HCT116 (cell line): ENCODE results near the gene SLC38A8. TPM values are rescaled to one million over a fixed set of nuclear protein-coding genes. Genes with fewer than 3 reads are reported as not detected.

Experiments
- ATAC-seq: fragments of 200-7000 bp; cut with Tn5 transposase; 2 replicates; pipeline ENCODE4 v1.9.1; 2020; ENCODE audit warnings: mild to moderate bottlenecking, moderate library complexity
- BruUV-seq: library from RNA; stranded (reverse); fragments of 400-500 nt; replicated peaks from 2 replicates; lab custom pipeline; 2021; lab: Mats Ljungman, UMichigan
- CTCF ChIA-PET: fragments of 300-600 bp; sonication (Branson Sonifier 250); formaldehyde crosslinking; loops from one replicate; lab custom pipeline; 2021; ENCODE audit warnings: antibody characterized with exemption; lab: Charles Lee
- POLR2A ChIA-PET: fragments of 300-600, 350-600 bp; sonication (Branson Sonifier 250); formaldehyde crosslinking; loops from one replicate; lab custom pipeline; 2021; ENCODE audit warnings: antibody characterized with exemption; lab: Charles Lee
- RAD21 ChIA-PET, 2 experiments: fragments of 300-600 bp; sonication (Branson Sonifier 250); formaldehyde crosslinking; loops; one replicate each; lab custom pipeline; 2023; ENCODE audit warnings: low total read pairs in 2 of 2; ENCODE audit not compliant: uncharacterized antibody in 2 of 2, unreplicated experiment in 2 of 2, low non-redundant PET in 1 of 2; lab: Charles Lee
- DNase-seq: peaks from one replicate; pipeline ENCODE4 v3.0.0-alpha.2; 2010; ENCODE audit warnings: low read depth, low spot score
- H2AFZ ChIP-seq: fragments of 200-600 bp; shearing (Covaris generic), sonication (generic); 2 replicates; pipeline ENCODE4 v1.6.1; 2017; ENCODE audit warnings: low read depth, mixed run types, mixed read lengths, antibody characterized with exemption, low read length; ENCODE audit not compliant: poor library complexity, severe bottlenecking
- H3K27ac ChIP-seq: 2 replicates; pipeline ENCODE4 v1.5.1; 2012; ENCODE audit warnings: low read depth, low read length
- H3K27me3 ChIP-seq: fragments of 200-600 bp; sonication (generic); 2 replicates; pipeline ENCODE4 v1.6.1; 2016; ENCODE audit warnings: mixed run types, low read length, mixed read lengths; ENCODE audit not compliant: insufficient read depth
- H3K36me3 ChIP-seq, 2 experiments: fragments of 200-500 bp in 1 of 2; fragments of 200-600 bp in 1 of 2; sonication (Bioruptor generic) in 1 of 2; sonication (generic) in 1 of 2; 2 replicates each; pipeline versions ENCODE4 v1.5.1 to v1.6.1; 2014 to 2016; ENCODE audit warnings: low read length in 2 of 2, inconsistent platforms in 1 of 2, mixed read lengths in 1 of 2, mixed run types in 1 of 2; ENCODE audit not compliant: insufficient read depth in 2 of 2, control insufficient read depth in 1 of 2
- H3K4me1 ChIP-seq, 2 experiments: fragments of 200-600 bp in 1 of 2; sonication (generic) in 1 of 2; 2 replicates each; pipeline versions ENCODE4 v1.5.1 to v1.6.1; 2012 to 2017; ENCODE audit warnings: low read length in 2 of 2, inconsistent platforms in 1 of 2, mild to moderate bottlenecking in 1 of 2, mixed read lengths in 1 of 2, mixed run types in 1 of 2, moderate library complexity in 1 of 2; ENCODE audit not compliant: insufficient read depth in 2 of 2, control insufficient read depth in 1 of 2
- H3K4me2 ChIP-seq: fragments of 200-600 bp; sonication (generic); 2 replicates; pipeline ENCODE4 v1.6.1; 2017; ENCODE audit warnings: mixed run types, low read length, mixed read lengths
- H3K4me3 ChIP-seq, 2 experiments: fragments of 200-600 bp in 1 of 2; sonication (generic) in 1 of 2; replicated peaks in 1 of 2; 2 replicates each; pipeline ENCODE4 v1.5.1; 2011 to 2016; ENCODE audit warnings: low read length in 2 of 2, control low read depth in 1 of 2, low read depth in 1 of 2, mild to moderate bottlenecking in 1 of 2, mixed read lengths in 1 of 2, mixed run types in 1 of 2
- H3K79me2 ChIP-seq: fragments of 200-600 bp; sonication (generic); 2 replicates; pipeline ENCODE4 v1.6.1; 2017; ENCODE audit warnings: mild to moderate bottlenecking, mixed run types, low read length, moderate library complexity, mixed read lengths; ENCODE audit not compliant: insufficient read depth
- H3K9ac ChIP-seq: fragments of 200-600 bp; sonication (generic); 2 replicates; pipeline ENCODE4 v1.6.1; 2016; ENCODE audit warnings: low read length, mixed read lengths
- H3K9me2 ChIP-seq: fragments of 200-600 bp; sonication (generic), shearing (Covaris generic); 2 replicates; pipeline ENCODE4 v1.6.1; 2017; ENCODE audit warnings: mixed run types, mild to moderate bottlenecking, moderate library complexity; ENCODE audit not compliant: insufficient read depth
- H3K9me3 ChIP-seq, 2 experiments: fragments of 200-500 bp in 1 of 2; fragments of 200-600 bp in 1 of 2; sonication (Bioruptor generic) in 1 of 2; sonication (generic) in 1 of 2; 2 replicates each; pipeline ENCODE4 v1.6.1; 2014 to 2017; ENCODE audit warnings: low read length in 2 of 2, mixed read lengths in 2 of 2, inconsistent platforms in 1 of 2, low read depth in 1 of 2, mild to moderate bottlenecking in 1 of 2, mixed run types in 1 of 2, moderate library complexity in 1 of 2; ENCODE audit not compliant: control insufficient read depth in 1 of 2, insufficient read depth in 1 of 2
- H4K20me1 ChIP-seq: fragments of 200-600 bp; sonication (generic), shearing (Covaris generic); 2 replicates; pipeline ENCODE4 v1.6.1; 2017; ENCODE audit warnings: mixed run types, mild to moderate bottlenecking, moderate library complexity; ENCODE audit not compliant: insufficient read depth
- ATF3 ChIP-seq: IDR thresholded peaks from 2 replicates; pipeline ENCODE4 v1.6.1; 2012
- CTCF ChIP-seq, 3 experiments: fragments of 200-600 bp in 1 of 3; sonication (generic) in 1 of 3; IDR thresholded peaks in 2 of 3; conservative IDR thresholded peaks in 1 of 3; 2 replicates each; pipeline ENCODE4 v1.5.1; 2012 to 2017; ENCODE audit warnings: low read depth in 2 of 3, low read length in 2 of 3, antibody characterized with exemption in 1 of 3, borderline replicate concordance in 1 of 3, control low read depth in 1 of 3, mild to moderate bottlenecking in 1 of 3, mixed read lengths in 1 of 3, mixed run types in 1 of 3, moderate library complexity in 1 of 3; ENCODE audit not compliant: insufficient read depth in 1 of 3
- EGR1 ChIP-seq: IDR thresholded peaks from 2 replicates; pipeline ENCODE4 v1.6.1; 2012; ENCODE audit warnings: low read depth
- ELF1 ChIP-seq: IDR thresholded peaks from 2 replicates; pipeline ENCODE4 v1.6.1; 2012; ENCODE audit warnings: low read depth, borderline replicate concordance
- EZH2 ChIP-seq: fragments of 200-600 bp; sonication (generic); IDR thresholded peaks from 2 replicates; pipeline ENCODE4 v1.6.1; 2017; ENCODE audit warnings: antibody characterized with exemption, mixed run types
- JUND ChIP-seq: IDR thresholded peaks from 2 replicates; pipeline ENCODE4 v1.6.1; 2012
- SIN3A ChIP-seq: IDR thresholded peaks from 2 replicates; pipeline ENCODE4 v1.6.1; 2012; ENCODE audit warnings: low read depth
- YY1 ChIP-seq: IDR thresholded peaks from 2 replicates; pipeline ENCODE4 v1.6.1; 2011; ENCODE audit warnings: low read length, low read depth, moderate library complexity, mild to moderate bottlenecking; ENCODE audit not compliant: insufficient replicate concordance; ENCODE audit errors: extremely low read depth
- ZNF274 ChIP-seq: fragments of 200-500 bp; sonication (Bioruptor generic); IDR thresholded peaks from 2 replicates; pipeline ENCODE4 v1.6.1; 2014; ENCODE audit warnings: mild to moderate bottlenecking, low read depth, low read length, inconsistent platforms
- intact Hi-C: fragments of 100-400 bp; cut with micrococcal nuclease; formaldehyde crosslinking; loops from 2 replicates; pipeline ENCODE4 v1.10.0; 2022
- total RNA-seq: library from RNA; stranded (reverse); gene quantifications from one replicate; pipeline ENCODE4 v1.2.1, GENCODE V29; 2021; ENCODE audit not compliant: unreplicated experiment

Gene SLC38A8
- total RNA-seq, 1 experiment from 2014 or later: not detected

GRCh38 chr16:83996481-83997252, 45.9 kb downstream of the SLC38A8 start:
- Histone ChIP-seq H3K9me3 (no peaks in the 10 kb centered on the region), H3K4me1 (peaks cover 0 to 8% of the 10 kb centered on the region in 2 experiments; a peak in 1 of 4 replicates), H3K4me3 (no peak overlapping the region), H3K79me2 (no peaks in the 10 kb centered on the region), H3K27me3 (no peaks in the 10 kb centered on the region), H3K9ac (no peak overlapping the region), H3K4me2 (no peak overlapping the region), H3K36me3 (no peaks in the 10 kb centered on the region), H3K9me2 (no peaks in the 10 kb centered on the region), H4K20me1 (no peaks in the 10 kb centered on the region), H2AFZ (no peak overlapping the region), H3K27ac (no peak overlapping the region)
- RAD21 ChIA-PET: no interaction called here
- peak; percentile 46; the same call in 1 of the 2 replicates for ATAC-seq
- POLR2A ChIA-PET: interaction anchor here (1.5 kb wide), 1 partner anchor 17 kb away, joined by 10 read pairs; no protein-coding TSS in a partner anchor
- intact Hi-C loops: no loop called here
- TF ChIP-seq CTCF (IDR thresholded peaks at IDR 0.05 in 2 of 3, conservative IDR thresholded peaks at IDR 0.05 in 1 of 3; ENCODE audit: borderline replicate concordance in 1 of 3, insufficient read depth in 1 of 3, low read depth in 2 of 3, low read length in 2 of 3) (peak in 2 of 3 experiments; percentile 30 to 37; a peak in 4 of 6 replicates), SIN3A (no peak), JUND (no peak), ZNF274 (no peak)
- CTCF ChIA-PET: interaction anchor here (0.6 to 2.0 kb wide), 3 partner anchors 16 to 43 kb away, joined by 3 to 8 read pairs (median 6); no protein-coding TSS in a partner anchor
- no peak for DNase-seq
- BruUV-seq: no TSS peak

GRCh38 chr16:83995754-83996153, 46.8 kb downstream of the SLC38A8 start:
- intact Hi-C loops: no loop called here
- H4K20me1 ChIP-seq: no peaks in the 10 kb centered on the region
- no peaks in the 10 kb centered on the region for H3K79me2 ChIP-seq
- H2AFZ ChIP-seq: peak overlapping the region; percentile 82
- no peaks in the 10 kb centered on the region for H3K9me2 ChIP-seq
- H3K27ac ChIP-seq: no peak overlapping the region
- POLR2A ChIA-PET: interaction anchor here (1.5 kb wide), 1 partner anchor 18 kb away, joined by 10 read pairs; no protein-coding TSS in a partner anchor
- RAD21 ChIA-PET: no interaction called here
- TF ChIP-seq ZNF274 (no peak), EGR1 (no peak), JUND (no peak), YY1 (no peak), SIN3A (no peak), ATF3 (no peak), EZH2 (no peak), ELF1 (no peak)
- CTCF ChIA-PET: interaction anchor here (1.7 to 2.0 kb wide), 2 partner anchors 18 to 42 kb away, joined by 6 to 8 read pairs; no protein-coding TSS in a partner anchor
- H3K9ac ChIP-seq: no peak overlapping the region
- H3K36me3 ChIP-seq: no peaks in the 10 kb centered on the region
- no TSS peak for BruUV-seq
- H3K9me3 ChIP-seq: no peaks in the 10 kb centered on the region
- H3K27me3 ChIP-seq: no peaks in the 10 kb centered on the region
- peak; percentile 98 for ATAC-seq
- peaks cover 0 to 8% of the 10 kb centered on the region in 2 experiments; a peak in 1 of 4 replicates for H3K4me1 ChIP-seq
- H3K4me3 ChIP-seq: no peak overlapping the region
- DNase-seq: peak; percentile 18
- peak overlapping the region; percentile 9; the same call in 1 of the 2 replicates for H3K4me2 ChIP-seq
